H1 (cell line): ENCODE results near the gene PCDHGB6. TPM values are rescaled to one million over a fixed set of nuclear protein-coding genes. Genes with fewer than 3 reads are reported as not detected.

ENCODE experiments used
- CTCF ChIA-PET: fragments of 300-600 bp; sonication (Branson Sonifier 250); formaldehyde crosslinking; loops from one replicate; lab custom pipeline; 2021; ENCODE audit not compliant: partially characterized antibody; lab: Charles Lee
- POLR2A ChIA-PET: fragments of 300-600 bp; sonication (Branson Sonifier 250); formaldehyde crosslinking; loops from one replicate; lab custom pipeline; 2021; ENCODE audit warnings: inconsistent platforms; ENCODE audit not compliant: partially characterized antibody; lab: Charles Lee
- DNase-seq, 2 experiments: peaks; one replicate each; pipeline versions ENCODE4 v3.0.0 to v3.0.0-alpha.2; 2010 to 2022; ENCODE audit warnings: low spot score in 2 of 2, low read depth in 1 of 2, mixed read lengths in 1 of 2
- FAIRE-seq: peaks from 2 replicates; lab custom pipeline; 2011; peaks lifted over from hg19 to GRCh38; lab: Jason Lieb, UNC
- H2AFZ ChIP-seq: 2 replicates; pipeline ENCODE4 v1.8.1; 2012; ENCODE audit warnings: low read length, inconsistent platforms
- H2AK5ac ChIP-seq: 2 replicates; pipeline ENCODE4 v1.6.1; 2013; ENCODE audit warnings: low read depth, low read length
- H2BK120ac ChIP-seq: replicated peaks from 2 replicates; pipeline ENCODE3; 2013; ENCODE audit warnings: low read depth, low read length, inconsistent platforms
- H2BK12ac ChIP-seq: 2 replicates; pipeline ENCODE4 v1.6.1; 2013; ENCODE audit warnings: low read depth, low read length
- H2BK15ac ChIP-seq: 2 replicates; pipeline ENCODE4 v1.6.1; 2013; ENCODE audit warnings: low read length
- H2BK20ac ChIP-seq: 2 replicates; pipeline ENCODE4 v1.6.1; 2013; ENCODE audit warnings: low read length
- H2BK5ac ChIP-seq: 2 replicates; pipeline ENCODE4 v1.6.1; 2013; ENCODE audit warnings: low read depth, low read length
- H3K14ac ChIP-seq: 2 replicates; pipeline ENCODE4 v1.6.1; 2013; ENCODE audit warnings: inconsistent platforms; ENCODE audit not compliant: insufficient read length
- H3K18ac ChIP-seq: 2 replicates; pipeline ENCODE4 v1.6.1; 2013; ENCODE audit warnings: low read length; ENCODE audit errors: extremely low read depth
- H3K23ac ChIP-seq: 2 replicates; pipeline ENCODE4 v1.6.1; 2013; ENCODE audit warnings: inconsistent platforms; ENCODE audit not compliant: insufficient read length
- H3K23me2 ChIP-seq: 2 replicates; pipeline ENCODE4 v1.6.1; 2013; ENCODE audit warnings: low read depth, low read length
- H3K27ac ChIP-seq: 2 replicates; pipeline ENCODE4 v1.6.1; 2011; ENCODE audit warnings: low read depth, low read length, inconsistent platforms
- H3K27me3 ChIP-seq, 4 experiments: replicated peaks in 1 of 4; 1 replicate in 1 of 4; 2 replicates in 3 of 4; pipeline versions ENCODE4 v1.6.1 to v1.8.1; 2011 to 2013; ENCODE audit warnings: low read length in 3 of 4, mild to moderate bottlenecking in 3 of 4, inconsistent platforms in 2 of 4, mixed read lengths in 2 of 4, moderate library complexity in 1 of 4; ENCODE audit not compliant: control insufficient read depth in 3 of 4, insufficient read depth in 3 of 4; ENCODE audit errors: extremely low read depth in 1 of 4
- H3K36me3 ChIP-seq, 4 experiments: 2 replicates each; pipeline versions ENCODE4 v1.6.1 to v1.8.1; 2011 to 2013; ENCODE audit warnings: mild to moderate bottlenecking in 4 of 4, low read length in 3 of 4, moderate library complexity in 2 of 4, control low read depth in 1 of 4, inconsistent platforms in 1 of 4; ENCODE audit not compliant: insufficient read depth in 4 of 4, control insufficient read depth in 2 of 4
- H3K4ac ChIP-seq: replicated peaks from 2 replicates; pipeline ENCODE3; 2013; ENCODE audit warnings: low read length, low read depth, mixed read lengths, inconsistent platforms; ENCODE audit not compliant: insufficient read length
- H3K4me1 ChIP-seq, 4 experiments: replicated peaks in 1 of 4; 1 replicate in 1 of 4; 2 replicates in 3 of 4; pipeline versions ENCODE4 v1.6.1 to v1.8.1; 2011 to 2013; ENCODE audit warnings: low read length in 3 of 4, inconsistent platforms in 2 of 4, mixed read lengths in 1 of 4; ENCODE audit not compliant: insufficient read depth in 4 of 4, control insufficient read depth in 3 of 4
- H3K4me2 ChIP-seq, 2 experiments: 2 replicates each; pipeline versions ENCODE4 v1.6.1 to v1.8.1; 2011 to 2013; ENCODE audit warnings: low read depth in 2 of 2, low read length in 2 of 2, control low read depth in 1 of 2, inconsistent platforms in 1 of 2, mild to moderate bottlenecking in 1 of 2; ENCODE audit not compliant: insufficient read depth in 1 of 2
- H3K4me3 ChIP-seq, 4 experiments: fragments of 200-600, 300-600 bp in 1 of 4; sonication (generic), shearing (Covaris generic), sonication (Bioruptor Twin) in 1 of 4; 2 replicates each; pipeline versions ENCODE4 v1.5.1 to v1.8.1; 2011 to 2016; ENCODE audit warnings: low read length in 4 of 4, low read depth in 3 of 4, control low read depth in 2 of 4, inconsistent platforms in 2 of 4, mild to moderate bottlenecking in 2 of 4, mixed read lengths in 1 of 4, moderate library complexity in 1 of 4; ENCODE audit not compliant: insufficient read depth in 2 of 4; ENCODE audit errors: extremely low read depth in 1 of 4
- H3K56ac ChIP-seq: replicated peaks from 2 replicates; pipeline ENCODE3; 2013; ENCODE audit warnings: low read depth, mild to moderate bottlenecking, mixed read lengths, low read length, inconsistent platforms; ENCODE audit not compliant: insufficient read length
- H3K79me1 ChIP-seq: 2 replicates; pipeline ENCODE4 v1.6.1; 2013; ENCODE audit warnings: low read depth, low read length, control low read depth
- H3K79me2 ChIP-seq, 2 experiments: 2 replicates each; pipeline versions ENCODE4 v1.6.1 to v1.8.1; 2012 to 2013; ENCODE audit warnings: low read length in 2 of 2, mild to moderate bottlenecking in 2 of 2, inconsistent platforms in 1 of 2; ENCODE audit not compliant: insufficient read depth in 2 of 2, control insufficient read depth in 1 of 2
- H3K9ac ChIP-seq, 4 experiments: replicated peaks in 1 of 4; 1 replicate in 1 of 4; 2 replicates in 3 of 4; pipeline versions ENCODE4 v1.6.1 to v1.8.1; 2011 to 2013; ENCODE audit warnings: low read depth in 3 of 4, low read length in 3 of 4, control low read depth in 2 of 4, mild to moderate bottlenecking in 2 of 4, moderate library complexity in 2 of 4, inconsistent platforms in 1 of 4; ENCODE audit errors: extremely low read depth in 1 of 4
- H3K9me3 ChIP-seq, 2 experiments: 2 replicates each; pipeline versions ENCODE4 v1.6.1 to v1.8.1; 2012 to 2013; ENCODE audit warnings: mild to moderate bottlenecking in 2 of 2, moderate library complexity in 2 of 2, control low read depth in 1 of 2, inconsistent platforms in 1 of 2, low read depth in 1 of 2, low read length in 1 of 2, mixed read lengths in 1 of 2; ENCODE audit not compliant: insufficient read depth in 2 of 2
- H4K20me1 ChIP-seq, 2 experiments: replicated peaks in 1 of 2; 2 replicates each; pipeline versions ENCODE3 to v1.8.1; 2011 to 2013; ENCODE audit warnings: inconsistent platforms in 2 of 2, low read length in 2 of 2, mild to moderate bottlenecking in 1 of 2; ENCODE audit not compliant: insufficient read depth in 2 of 2, control insufficient read depth in 1 of 2
- H4K5ac ChIP-seq: 2 replicates; pipeline ENCODE4 v1.6.1; 2013; ENCODE audit warnings: low read length, low read depth, mixed read lengths, inconsistent platforms; ENCODE audit not compliant: insufficient read length
- H4K8ac ChIP-seq: 2 replicates; pipeline ENCODE4 v1.8.0; 2013; ENCODE audit warnings: mild to moderate bottlenecking, moderate library complexity, low read length, inconsistent platforms; ENCODE audit not compliant: insufficient read depth; ENCODE audit errors: extremely low read depth
- H4K91ac ChIP-seq: replicated peaks from 2 replicates; pipeline ENCODE3; 2013; ENCODE audit warnings: low read length, mixed read lengths, inconsistent platforms; ENCODE audit not compliant: insufficient read length
- CTCF ChIP-seq, 3 experiments: IDR thresholded peaks; 1 replicate in 2 of 3; 2 replicates in 1 of 3; pipeline versions ENCODE4 v1.5.1 to v1.6.1; 2011; ENCODE audit warnings: low read length in 3 of 3, mild to moderate bottlenecking in 3 of 3, inconsistent platforms in 2 of 3, low read depth in 1 of 3, moderate library complexity in 1 of 3; ENCODE audit not compliant: insufficient read depth in 1 of 3; ENCODE audit errors: control extremely low read depth in 1 of 3
- POLR2A ChIP-seq, 2 experiments: IDR thresholded peaks; 1 replicate in 1 of 2; 2 replicates in 1 of 2; pipeline ENCODE4 v1.6.1; 2011; ENCODE audit warnings: low read depth in 2 of 2, low read length in 2 of 2, mild to moderate bottlenecking in 2 of 2; ENCODE audit errors: control extremely low read depth in 1 of 2
- TAF1 ChIP-seq: IDR thresholded peaks from 2 replicates; pipeline ENCODE4 v1.6.1; 2011; ENCODE audit warnings: mild to moderate bottlenecking, low read depth, low read length
- TBP ChIP-seq: IDR thresholded peaks from 2 replicates; pipeline ENCODE4 v1.6.1; 2011; ENCODE audit warnings: low read depth, low read length, improper control_type of control experiment
- TEAD4 ChIP-seq: IDR thresholded peaks from 2 replicates; pipeline ENCODE4 v1.6.1; 2012; ENCODE audit warnings: low read depth, low read length, inconsistent platforms, mixed read lengths
- WGBS, 2 experiments: shearing (Covaris generic) in 1 of 2; methylation state at CpG; one replicate each; pipeline versions ENCODE4 v1.1.6 to v1.1.7; 2013 to 2015; ENCODE audit warnings: low lambda C conversion rate in 2 of 2, mixed read lengths in 2 of 2, inconsistent platforms in 1 of 2, low coverage in 1 of 2, missing lambda C conversion rate in 1 of 2; ENCODE audit not compliant: insufficient replicate concordance in 2 of 2, insufficient coverage in 1 of 2, insufficient read length in 1 of 2; ENCODE audit errors: extremely low coverage in 1 of 2, missing lambda C conversion rate in 1 of 2; 5-methylcytosine and 5-hydroxymethylcytosine counted together
- polyA plus RNA-seq, 7 experiments: library from polyadenylated mRNA; depleted of rRNA in 3 of 7; stranded (reverse) in 5 of 7; unstranded in 2 of 7; fragments of >200 nt in 5 of 7; fragments of 200-250 nt in 2 of 7; gene quantifications; 1 replicate in 5 of 7; 2 replicates in 1 of 7; 4 replicates in 1 of 7; pipeline versions ENCODE4 v1.2.1 to v1.2.3, GENCODE V29; 2011 to 2013; ENCODE audit warnings: missing spikeins in 2 of 7, mixed read lengths in 2 of 7
- total RNA-seq: library from RNA; stranded (reverse); fragmentation: NEBNext Ultra II Directional; extraction: Animal tissue kit (Norgen Biotek cat#: 25700); gene quantifications from 2 replicates; pipeline ENCODE4 v1.2.1, GENCODE V29; 2021

The PCDHGB6 gene
- total and polyA plus RNA-seq, 2 of the 8 experiments (the other 6 are each of a cell fraction or from before 2014, with no cell fraction given): 3.4 to 4.1 TPM

- peaks cover 0 to 10% (median 6%) of the 10 kb centered on the region in 4 experiments; a peak in 6 of 7 replicates for H3K27me3 ChIP-seq
- H3K9me3 ChIP-seq: peaks cover 2 to 8% of the 10 kb centered on the region in 2 experiments; a peak in 2 of 4 replicates
- H3K23me2 ChIP-seq: peaks cover 2% of the 10 kb centered on the region; the same call in 1 of the 2 replicates
- peak within 1 kb of the TSS; percentile 75; the same call in 1 of the 2 replicates for H2AK5ac ChIP-seq
- no peaks in the 10 kb centered on the region for H3K79me2 ChIP-seq
- DNase-seq (peak in 1 of 2 experiments; percentile 67), FAIRE-seq (peak; percentile 73)
- H3K9ac ChIP-seq: peak within 1 kb of the TSS in 3 of 4 experiments; percentile 38 to 73 (median 42); a peak in 5 of 7 replicates
- H2BK120ac ChIP-seq: no peak within 1 kb of the TSS
- no peak within 1 kb of the TSS for H3K14ac ChIP-seq
- no peak within 1 kb of the TSS for H3K56ac ChIP-seq
- no peak within 1 kb of the TSS for H2BK5ac ChIP-seq
- no peak within 1 kb of the TSS for H3K4ac ChIP-seq
- no peak within 1 kb of the TSS for H2BK20ac ChIP-seq
- peak within 1 kb of the TSS; percentile 65 to 80 for H3K4me2 ChIP-seq
- peak within 1 kb of the TSS; percentile 38; the same call in 1 of the 2 replicates for H4K8ac ChIP-seq
- peak within 1 kb of the TSS; percentile 86; the same call in 1 of the 2 replicates for H2AFZ ChIP-seq
- H3K36me3 ChIP-seq: peaks cover 0 to 3% (median 0%) of the 10 kb centered on the region in 4 experiments; a peak in 1 of 8 replicates
- H2BK15ac ChIP-seq: peak within 1 kb of the TSS; percentile 81; the same call in 1 of the 2 replicates
- no peak within 1 kb of the TSS for H2BK12ac ChIP-seq
- no peak within 1 kb of the TSS for H4K91ac ChIP-seq
- H3K18ac ChIP-seq: no peak within 1 kb of the TSS; the same call in 1 of the 2 replicates
- no peaks in the 10 kb centered on the region for H3K79me1 ChIP-seq
- H4K5ac ChIP-seq: no peak within 1 kb of the TSS
- H3K4me3 ChIP-seq: peak within 1 kb of the TSS; percentile 66 to 82 (median 78)
- no peak within 1 kb of the TSS for H3K23ac ChIP-seq
- POLR2A ChIA-PET: interaction anchor here (0.6 to 2.7 kb wide), 12 partner anchors 59 to 168 kb away, joined by 3 to 9 read pairs (median 4); partner anchors contain the start of gene PCDHB15
- no peaks in the 10 kb centered on the region for H3K4me1 ChIP-seq
- CTCF ChIA-PET: interaction anchor here (0.5 to 23.3 kb wide), 70 partner anchors 7 to 1614 kb away, joined by 3 to 1236 read pairs (median 6); partner anchors contain the start of genes PCDHB10, PCDHB11, PCDHB13 and PCDHB14
- 34% methylated on average over 31 of the region's 31 CpGs; no CpG with 5 or more reads in 1 of the 2 experiments for WGBS, 2 experiments
- H3K27ac ChIP-seq: no peak within 1 kb of the TSS
- H4K20me1 ChIP-seq: peaks cover 0 to 1% of the 10 kb centered on the region in 2 experiments
- TF ChIP-seq TAF1 (0 out of 2 replicates have a peak, but pooled peaks have one; percentile 24), TBP (peak; percentile 29; the same call in 1 of the 2 replicates), CTCF (IDR thresholded peaks at IDR 0.05; ENCODE audit: control extremely low read depth in 1 of 3, insufficient read depth in 1 of 3, low read depth in 1 of 3, low read length in 3 of 3) (peak; percentile 35 to 84 (median 74)), TEAD4 (no peak), POLR2A (IDR thresholded peaks at IDR 0.05; ENCODE audit: control extremely low read depth in 1 of 2, low read depth in 2 of 2, low read length in 2 of 2) (0 out of 3 replicates have a peak, but pooled peaks of 1 of the 2 experiments have one; percentile 24)
These were observed 5.2 kb downstream of the PCDHGB6 start, which contains the start of gene PCDHGA10 for GRCh38 chr5:141412854-141413539. TSS of gene PCDHGA10 (plus strand) at chr5:141412987. CDS start at chr5:141413176, 189 bp downstream.
